ENCODE results near the gene CMIP.
A peak's percentile ranks its signal among the peaks of the same experiment; 100 is the strongest.

CMIP gene

GRCh38 chr16:81647527-81647926 is 202.9 kb downstream of the CMIP start:
- Histone ChIP-seq H3K36me3 (ENCODE audit: insufficient read depth, low read length) (peaks cover 13% of the 10 kb centered on the region), H3K27ac (ENCODE audit: low read length) (0 out of 2 replicates have a peak overlapping the region, but pooled peaks have one; percentile 13), H3K27me3 (ENCODE audit: insufficient read depth, low read length, poor library complexity) (no peaks in the 10 kb centered on the region), H3K9me3 (ENCODE audit: insufficient read depth, low read length, severe bottlenecking) (no peaks in the 10 kb centered on the region), H2AFZ (ENCODE audit: low read depth, low read length) (no peak overlapping the region), H4K20me1 (ENCODE audit: insufficient read depth, low read length) (peaks cover 45% of the 10 kb centered on the region), H3K4me3 (ENCODE audit: low read depth in 1 of 2, low read length in 2 of 2) (no peak overlapping the region), H3K9ac (ENCODE audit: low read depth, low read length) (no peak overlapping the region), H3K4me1 (ENCODE audit: insufficient read depth, low read length) (no peaks in the 10 kb centered on the region), H3K4me2 (ENCODE audit: insufficient read depth, low read length) (no peak overlapping the region), H3K79me2 (ENCODE audit: insufficient read depth, low read length) (peaks cover 48% of the 10 kb centered on the region)
- ATAC-seq (ENCODE audit: insufficient read depth, low read depth), result no peak
- TF ChIP-seq EZH2 (IDR thresholded peaks at IDR 0.05; ENCODE audit: borderline replicate concordance, low read depth, low read length, severe bottlenecking), result no peak
- TF ChIP-seq CTCF (IDR thresholded peaks at IDR 0.05; ENCODE audit: borderline replicate concordance, extremely low read depth, low read length, poor library complexity, severe bottlenecking), result no peak
- DNase-seq, result no peak

GRCh38 chr16:81649561-81650184 is 205.1 kb downstream of the CMIP start:
- H3K4me1 ChIP-seq (ENCODE audit: insufficient read depth, low read length), result no peaks in the 10 kb centered on the region
- no peak for ATAC-seq (ENCODE audit: insufficient read depth, low read depth)
- no peak overlapping the region for H3K4me2 ChIP-seq (ENCODE audit: insufficient read depth, low read length)
- H3K4me3 ChIP-seq (ENCODE audit: low read depth in 1 of 2, low read length in 2 of 2), result no peak overlapping the region
- no peak for TF ChIP-seq EZH2 (IDR thresholded peaks at IDR 0.05; ENCODE audit: borderline replicate concordance, low read depth, low read length, severe bottlenecking)
- H3K27ac ChIP-seq (ENCODE audit: low read length), result no peak overlapping the region
- peaks cover 41% of the 10 kb centered on the region for H4K20me1 ChIP-seq (ENCODE audit: insufficient read depth, low read length)
- H3K36me3 ChIP-seq (ENCODE audit: insufficient read depth, low read length), result peaks cover 32% of the 10 kb centered on the region
- no peak overlapping the region for H2AFZ ChIP-seq (ENCODE audit: low read depth, low read length)
- H3K9me3 ChIP-seq (ENCODE audit: insufficient read depth, low read length, severe bottlenecking), result no peaks in the 10 kb centered on the region
- H3K27me3 ChIP-seq (ENCODE audit: insufficient read depth, low read length, poor library complexity), result no peaks in the 10 kb centered on the region
- no peak overlapping the region for H3K9ac ChIP-seq (ENCODE audit: low read depth, low read length)
- no peak for DNase-seq
- peaks cover 43% of the 10 kb centered on the region for H3K79me2 ChIP-seq (ENCODE audit: insufficient read depth, low read length)

- peaks cover 39% of the 10 kb centered on the region for H3K79me2 ChIP-seq (ENCODE audit: insufficient read depth, low read length)
- H2AFZ ChIP-seq (ENCODE audit: low read depth, low read length), result no peak overlapping the region
- no peaks in the 10 kb centered on the region for H3K9me3 ChIP-seq (ENCODE audit: insufficient read depth, low read length, severe bottlenecking)
- H3K9ac ChIP-seq (ENCODE audit: low read depth, low read length), result no peak overlapping the region
- TF ChIP-seq EZH2 (IDR thresholded peaks at IDR 0.05; ENCODE audit: borderline replicate concordance, low read depth, low read length, severe bottlenecking), result no peak
- no peak for TF ChIP-seq CTCF (IDR thresholded peaks at IDR 0.05; ENCODE audit: borderline replicate concordance, extremely low read depth, low read length, poor library complexity, severe bottlenecking)
- DNase-seq (no peak), ATAC-seq (ENCODE audit: insufficient read depth, low read depth) (no peak)
- H3K4me3 ChIP-seq (ENCODE audit: low read depth in 1 of 2, low read length in 2 of 2), result no peak overlapping the region
- H3K4me1 ChIP-seq (ENCODE audit: insufficient read depth, low read length), result no peaks in the 10 kb centered on the region
- no peaks in the 10 kb centered on the region for H3K27me3 ChIP-seq (ENCODE audit: insufficient read depth, low read length, poor library complexity)
- peaks cover 36% of the 10 kb centered on the region for H4K20me1 ChIP-seq (ENCODE audit: insufficient read depth, low read length)
- H3K27ac ChIP-seq (ENCODE audit: low read length), result no peak overlapping the region
- peaks cover 38% of the 10 kb centered on the region for H3K36me3 ChIP-seq (ENCODE audit: insufficient read depth, low read length)
- H3K4me2 ChIP-seq (ENCODE audit: insufficient read depth, low read length), result no peak overlapping the region
Measured at GRCh38 chr16:81650281-81650680, 205.7 kb downstream of the CMIP start.

- Histone ChIP-seq H3K9me3 (ENCODE audit: insufficient read depth, low read length, severe bottlenecking) (no peaks in the 10 kb centered on the region), H3K27ac (ENCODE audit: low read length) (no peak overlapping the region), H3K79me2 (ENCODE audit: insufficient read depth, low read length) (peaks cover 32% of the 10 kb centered on the region), H3K4me2 (ENCODE audit: insufficient read depth, low read length) (no peak overlapping the region), H3K36me3 (ENCODE audit: insufficient read depth, low read length) (peaks cover 43% of the 10 kb centered on the region), H2AFZ (ENCODE audit: low read depth, low read length) (no peak overlapping the region), H4K20me1 (ENCODE audit: insufficient read depth, low read length) (peaks cover 41% of the 10 kb centered on the region), H3K9ac (ENCODE audit: low read depth, low read length) (no peak overlapping the region), H3K27me3 (ENCODE audit: insufficient read depth, low read length, poor library complexity) (no peaks in the 10 kb centered on the region), H3K4me3 (ENCODE audit: low read depth in 1 of 2, low read length in 2 of 2) (no peak overlapping the region), H3K4me1 (ENCODE audit: insufficient read depth, low read length) (no peaks in the 10 kb centered on the region)
- no peak for ATAC-seq (ENCODE audit: insufficient read depth, low read depth)
- TF ChIP-seq CTCF (IDR thresholded peaks at IDR 0.05; ENCODE audit: borderline replicate concordance, extremely low read depth, low read length, poor library complexity, severe bottlenecking) (no peak), EZH2 (IDR thresholded peaks at IDR 0.05; ENCODE audit: borderline replicate concordance, low read depth, low read length, severe bottlenecking) (no peak)
- DNase-seq, result no peak
Measured at GRCh38 chr16:81650982-81651562, 206.5 kb downstream of the CMIP start.
